ENCODE results near the gene MYO1B. TPM values are rescaled to one million over a fixed set of nuclear protein-coding genes. Genes with fewer than 3 reads are reported as not detected.

Gene MYO1B
- polyA plus RNA-seq, 1 donor from 2014 or later: 72.2 TPM

DNA sequence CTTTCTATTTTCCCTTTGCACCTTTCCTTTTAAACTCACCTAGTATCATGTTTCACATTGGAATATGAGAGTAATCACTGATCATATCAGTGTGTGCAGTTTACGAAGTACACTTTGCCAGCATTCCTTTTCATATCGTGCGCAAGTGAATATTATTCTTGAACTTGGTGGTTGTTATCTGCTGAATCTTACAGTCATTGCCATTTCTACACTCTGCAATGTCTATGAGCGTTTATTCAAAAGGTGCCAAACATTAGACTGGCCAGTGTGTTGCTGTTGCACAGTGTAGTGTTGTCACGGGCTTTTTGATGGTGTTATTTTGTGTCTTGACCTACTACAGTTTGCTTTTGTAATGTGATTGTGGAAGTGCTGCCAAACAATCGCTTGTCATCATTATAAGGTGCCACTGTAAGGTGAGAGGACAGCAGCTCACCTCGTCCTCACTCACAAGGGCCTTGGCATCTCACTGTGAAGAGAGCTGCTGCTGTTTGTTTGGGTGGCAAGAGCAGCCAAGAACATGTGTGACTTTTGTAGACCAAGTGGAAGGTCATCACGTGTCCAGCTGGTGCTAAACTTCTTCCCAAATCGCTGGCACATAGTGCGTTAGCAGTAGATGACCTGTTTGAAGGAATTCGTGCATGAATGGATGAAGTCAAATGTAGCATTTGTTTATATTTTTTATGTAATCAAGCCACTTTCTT is 113.3 kb downstream of the MYO1B start:
- H3K9ac ChIP-seq (ENCODE audit: low read length): no peak overlapping the region
- no peak overlapping the region for H3K27ac ChIP-seq (ENCODE audit: low read length)
- no peak overlapping the region for H3K4me3 ChIP-seq (ENCODE audit: low read length)
- no peaks in the 10 kb centered on the region for H3F3A ChIP-seq (ENCODE audit: insufficient read depth, low read length, poor library complexity, severe bottlenecking)
- H2AFZ ChIP-seq (ENCODE audit: low read depth, low read length): no peak overlapping the region
- no peak for TF ChIP-seq RAD21 (conservative IDR thresholded peaks at IDR 0.05)
- no peak for TF ChIP-seq REST (IDR thresholded peaks at IDR 0.05; ENCODE audit: borderline replicate concordance)
- no peak for TF ChIP-seq POLR2AphosphoS5 (IDR thresholded peaks at IDR 0.05)
- no peak for TF ChIP-seq EP300 (conservative IDR thresholded peaks at IDR 0.05; ENCODE audit: poor library complexity, severe bottlenecking)
- TF ChIP-seq SMC3 (conservative IDR thresholded peaks at IDR 0.05; ENCODE audit: poor library complexity): no peak
- no peak for TF ChIP-seq EZH2 (IDR thresholded peaks at IDR 0.05; ENCODE audit: borderline replicate concordance, insufficient read depth, low read length, poor library complexity, severe bottlenecking)
- no peak for TF ChIP-seq MXI1 (conservative IDR thresholded peaks at IDR 0.05; ENCODE audit: poor library complexity, severe bottlenecking)
- TF ChIP-seq, protein P1, sequence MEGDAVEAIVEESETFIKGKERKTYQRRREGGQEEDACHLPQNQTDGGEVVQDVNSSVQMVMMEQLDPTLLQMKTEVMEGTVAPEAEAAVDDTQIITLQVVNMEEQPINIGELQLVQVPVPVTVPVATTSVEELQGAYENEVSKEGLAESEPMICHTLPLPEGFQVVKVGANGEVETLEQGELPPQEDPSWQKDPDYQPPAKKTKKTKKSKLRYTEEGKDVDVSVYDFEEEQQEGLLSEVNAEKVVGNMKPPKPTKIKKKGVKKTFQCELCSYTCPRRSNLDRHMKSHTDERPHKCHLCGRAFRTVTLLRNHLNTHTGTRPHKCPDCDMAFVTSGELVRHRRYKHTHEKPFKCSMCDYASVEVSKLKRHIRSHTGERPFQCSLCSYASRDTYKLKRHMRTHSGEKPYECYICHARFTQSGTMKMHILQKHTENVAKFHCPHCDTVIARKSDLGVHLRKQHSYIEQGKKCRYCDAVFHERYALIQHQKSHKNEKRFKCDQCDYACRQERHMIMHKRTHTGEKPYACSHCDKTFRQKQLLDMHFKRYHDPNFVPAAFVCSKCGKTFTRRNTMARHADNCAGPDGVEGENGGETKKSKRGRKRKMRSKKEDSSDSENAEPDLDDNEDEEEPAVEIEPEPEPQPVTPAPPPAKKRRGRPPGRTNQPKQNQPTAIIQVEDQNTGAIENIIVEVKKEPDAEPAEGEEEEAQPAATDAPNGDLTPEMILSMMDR (IDR thresholded peaks at IDR 0.05; ENCODE audit: poor library complexity, severe bottlenecking): no peak
- no peak for TF ChIP-seq TAF1 (IDR thresholded peaks at IDR 0.05; ENCODE audit: low read depth)
- no peaks in the 10 kb centered on the region for H4K20me1 ChIP-seq (ENCODE audit: insufficient read depth)
- H3K27me3 ChIP-seq (ENCODE audit: insufficient read depth, low read depth, low read length): no peaks in the 10 kb centered on the region
- no peak overlapping the region for H3K4me2 ChIP-seq (ENCODE audit: low read length)
- H3K79me2 ChIP-seq (replicated peaks; ENCODE audit: insufficient read depth, low read length): no peaks in the 10 kb centered on the region
- peaks cover 9% of the 10 kb centered on the region for H3K36me3 ChIP-seq (ENCODE audit: insufficient read depth, low read length)
- no peaks in the 10 kb centered on the region for H3K9me2 ChIP-seq (ENCODE audit: insufficient read depth, low read length)
- no peaks in the 10 kb centered on the region for H3K9me3 ChIP-seq (ENCODE audit: low read length)

- Histone ChIP-seq H3K4me3 (ENCODE audit: low read length) (no peak overlapping the region), H3K36me3 (ENCODE audit: insufficient read depth, low read length) (peaks cover 9% of the 10 kb centered on the region), H3K9ac (ENCODE audit: low read length) (no peak overlapping the region), H3K79me2 (replicated peaks; ENCODE audit: insufficient read depth, low read length) (no peaks in the 10 kb centered on the region), H3K27ac (ENCODE audit: low read length) (no peak overlapping the region), H3K27me3 (ENCODE audit: insufficient read depth, low read depth, low read length) (no peaks in the 10 kb centered on the region), H2AFZ (ENCODE audit: low read depth, low read length) (no peak overlapping the region), H3K9me2 (ENCODE audit: insufficient read depth, low read length) (no peaks in the 10 kb centered on the region), H3K4me2 (ENCODE audit: low read length) (no peak overlapping the region), H3K9me3 (ENCODE audit: low read length) (no peaks in the 10 kb centered on the region), H4K20me1 (ENCODE audit: insufficient read depth) (no peaks in the 10 kb centered on the region), H3F3A (ENCODE audit: insufficient read depth, low read length, poor library complexity, severe bottlenecking) (no peaks in the 10 kb centered on the region)
- TF ChIP-seq EP300 (conservative IDR thresholded peaks at IDR 0.05; ENCODE audit: poor library complexity, severe bottlenecking): no peak
- no peak for TF ChIP-seq SMC3 (conservative IDR thresholded peaks at IDR 0.05; ENCODE audit: poor library complexity)
- no peak for TF ChIP-seq TAF1 (IDR thresholded peaks at IDR 0.05; ENCODE audit: low read depth)
- no peak for TF ChIP-seq POLR2AphosphoS5 (IDR thresholded peaks at IDR 0.05)
- TF ChIP-seq REST (IDR thresholded peaks at IDR 0.05; ENCODE audit: borderline replicate concordance): no peak
- no peak for TF ChIP-seq RAD21 (conservative IDR thresholded peaks at IDR 0.05)
- no peak for TF ChIP-seq MXI1 (conservative IDR thresholded peaks at IDR 0.05; ENCODE audit: poor library complexity, severe bottlenecking)
- TF ChIP-seq EZH2 (IDR thresholded peaks at IDR 0.05; ENCODE audit: borderline replicate concordance, insufficient read depth, low read length, poor library complexity, severe bottlenecking): no peak
- TF ChIP-seq, protein P1 (IDR thresholded peaks at IDR 0.05; ENCODE audit: poor library complexity, severe bottlenecking): no peak
These were observed 113.9 kb downstream of the MYO1B start for GRCh38 chr2:191359133-191359532.
